Measurements from ENCODE around the gene ACTR10.

Gene ACTR10

GRCh38 chr14:58278177-58278576 is 78.2 kb downstream of the ACTR10 start:
- DNase-seq (ENCODE audit: low read depth in 2 of 3, low spot score in 2 of 3) = no peak

- no peak for DNase-seq (ENCODE audit: low read depth in 2 of 3, low spot score in 2 of 3)
These were observed 81.2 kb downstream of the ACTR10 start for GRCh38 chr14:58280954-58281787.

- DNase-seq (ENCODE audit: low read depth in 2 of 3, low spot score in 2 of 3) = no peak
These were observed 82.0 kb downstream of the ACTR10 start for GRCh38 chr14:58281969-58282368.

GRCh38 chr14:58282925-58283593 is 83.1 kb downstream of the ACTR10 start:
- DNase-seq (ENCODE audit: low read depth in 2 of 3, low spot score in 2 of 3) = no peak

- DNase-seq (ENCODE audit: low read depth in 2 of 3, low spot score in 2 of 3) = no peak
These were observed 83.8 kb downstream of the ACTR10 start for GRCh38 chr14:58283730-58284129.

GRCh38 chr14:58285132-58285531 is 85.2 kb downstream of the ACTR10 start:
- no peak for DNase-seq (ENCODE audit: low read depth in 2 of 3, low spot score in 2 of 3)

Measured in activated CD8-positive, alpha-beta memory T cell treated with anti-CD3 and anti-CD28 coated beads for 48 hours (primary cell).